Right lobe of liver (tissue), 4 donors: ENCODE results near the gene WDR93.

Experiments used
- POLR2A ChIP-seq: fragments of 450-650 bp; IDR thresholded peaks from one replicate; pipeline ENCODE4 v1.6.1; 2017; ENCODE audit warnings: antibody characterized with exemption, mild to moderate bottlenecking
- TF ChIP-seq, protein P1 (sequence below), 4 donors: fragments of 200-600 bp in 3 of 4; fragments of 450-650 bp in 1 of 4; IDR thresholded peaks; one replicate each; pipeline versions ENCODE4 v1.5.1 to v1.8.0; 2016 to 2022; ENCODE audit warnings: antibody characterized with exemption in 4 of 4, mild to moderate bottlenecking in 2 of 4
- donor health status: DM: no; HTN: no; CAD: no.
- donor health status: DM: no; HTN: no; CAD: no.
- donor health status: DM: no; HTN: yes; CAD: no.

DNA sequence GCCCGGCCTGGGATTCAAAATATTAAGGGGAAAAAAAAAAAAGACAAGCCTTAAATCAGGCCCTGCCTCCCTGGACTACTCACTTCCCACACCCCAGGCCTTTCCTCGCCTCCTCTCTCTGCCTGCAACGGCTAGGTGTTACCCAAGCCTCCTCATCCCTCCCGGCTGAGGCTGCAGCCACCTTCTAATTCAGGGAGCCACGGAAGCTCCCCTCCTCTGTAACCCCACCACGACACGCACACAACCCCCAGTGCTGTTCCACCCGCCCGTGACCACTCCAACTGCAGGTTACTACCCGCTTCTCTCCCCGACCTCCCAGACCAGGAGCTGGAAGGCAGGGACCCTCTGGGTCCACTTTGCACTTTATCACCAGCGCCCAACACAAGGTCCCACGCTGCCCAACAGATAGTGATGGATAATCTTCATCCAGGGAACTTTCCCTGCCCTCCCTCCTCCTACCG lies 36.3 kb upstream of the WDR93 start:
- TF ChIP-seq, protein P1, sequence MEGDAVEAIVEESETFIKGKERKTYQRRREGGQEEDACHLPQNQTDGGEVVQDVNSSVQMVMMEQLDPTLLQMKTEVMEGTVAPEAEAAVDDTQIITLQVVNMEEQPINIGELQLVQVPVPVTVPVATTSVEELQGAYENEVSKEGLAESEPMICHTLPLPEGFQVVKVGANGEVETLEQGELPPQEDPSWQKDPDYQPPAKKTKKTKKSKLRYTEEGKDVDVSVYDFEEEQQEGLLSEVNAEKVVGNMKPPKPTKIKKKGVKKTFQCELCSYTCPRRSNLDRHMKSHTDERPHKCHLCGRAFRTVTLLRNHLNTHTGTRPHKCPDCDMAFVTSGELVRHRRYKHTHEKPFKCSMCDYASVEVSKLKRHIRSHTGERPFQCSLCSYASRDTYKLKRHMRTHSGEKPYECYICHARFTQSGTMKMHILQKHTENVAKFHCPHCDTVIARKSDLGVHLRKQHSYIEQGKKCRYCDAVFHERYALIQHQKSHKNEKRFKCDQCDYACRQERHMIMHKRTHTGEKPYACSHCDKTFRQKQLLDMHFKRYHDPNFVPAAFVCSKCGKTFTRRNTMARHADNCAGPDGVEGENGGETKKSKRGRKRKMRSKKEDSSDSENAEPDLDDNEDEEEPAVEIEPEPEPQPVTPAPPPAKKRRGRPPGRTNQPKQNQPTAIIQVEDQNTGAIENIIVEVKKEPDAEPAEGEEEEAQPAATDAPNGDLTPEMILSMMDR (IDR thresholded peaks at IDR 0.05), result no peak
- TF ChIP-seq POLR2A, result no peak
